Esophagus squamous epithelium (tissue), 4 donors: Measurements from ENCODE around the gene LRBA.

Source experiments
- CTCF ChIP-seq, 6 experiments: fragments of 450-650 bp in 4 of 6; fragments of 200-600 bp in 2 of 6; sonication (generic) in 2 of 6; IDR thresholded peaks; one replicate each; pipeline ENCODE4 v1.5.1; 2016 to 2019; ENCODE audit warnings: antibody characterized with exemption in 6 of 6, mild to moderate bottlenecking in 4 of 6, moderate library complexity in 4 of 6
- POLR2A ChIP-seq, 4 donors: fragments of 450-650 bp; IDR thresholded peaks; one replicate each; pipeline ENCODE4 v1.6.1; 2017; ENCODE audit warnings: antibody characterized with exemption in 4 of 4, mild to moderate bottlenecking in 4 of 4, moderate library complexity in 3 of 4

- TF ChIP-seq POLR2A (IDR thresholded peaks at IDR 0.05): no peak
- no peak for TF ChIP-seq CTCF (IDR thresholded peaks at IDR 0.05)
Measured at GRCh38 chr4:150305995-150306394, 709.1 kb downstream of the LRBA start.
